Measurements from ENCODE around the gene HIRIP3.

The HIRIP3 gene

DNA sequence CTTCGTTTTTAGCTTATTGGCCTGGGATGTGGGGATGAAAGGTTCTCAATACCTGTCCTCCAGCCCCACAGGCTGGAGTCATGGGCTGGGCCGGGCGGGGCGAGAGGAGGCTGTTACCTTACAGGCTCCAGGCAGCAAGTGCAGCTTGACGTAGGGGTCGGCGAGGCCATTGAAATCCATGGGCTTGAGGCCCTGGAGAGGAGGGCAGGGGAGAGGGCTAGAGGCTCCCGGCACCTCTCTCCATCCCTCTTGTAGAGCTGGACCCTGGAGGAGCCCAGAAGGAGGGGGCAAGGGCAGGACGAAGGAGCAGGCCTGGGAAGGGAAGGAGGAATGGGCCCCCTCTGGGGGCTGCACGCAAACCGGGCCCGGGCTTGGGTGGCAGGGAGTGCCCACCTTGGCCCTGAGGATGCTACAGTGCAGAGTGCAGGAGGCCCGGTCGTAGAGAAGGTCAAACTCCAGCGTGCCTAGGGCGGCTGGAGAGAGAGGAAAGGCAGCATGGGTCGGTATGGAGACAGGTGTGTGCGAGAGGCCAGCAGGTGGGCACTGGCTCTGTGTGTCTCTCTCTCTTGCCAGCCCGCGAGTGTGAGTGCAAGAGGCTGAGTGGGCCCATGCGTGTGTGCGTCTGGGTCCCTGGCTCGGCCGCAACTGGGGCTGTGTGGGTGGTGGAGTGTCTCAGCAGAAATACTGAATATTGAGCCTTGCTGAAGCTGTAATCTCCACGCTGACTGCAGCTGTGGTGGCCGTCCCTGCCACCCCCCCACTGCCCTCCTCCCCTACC, 13.9 kb upstream of the HIRIP3 start:
- no peak for TF ChIP-seq ZNF274 (IDR thresholded peaks at IDR 0.05; ENCODE audit: low read depth, low read length)
- no peak overlapping the region for H3K4me3 ChIP-seq (ENCODE audit: low read length)

DNA sequence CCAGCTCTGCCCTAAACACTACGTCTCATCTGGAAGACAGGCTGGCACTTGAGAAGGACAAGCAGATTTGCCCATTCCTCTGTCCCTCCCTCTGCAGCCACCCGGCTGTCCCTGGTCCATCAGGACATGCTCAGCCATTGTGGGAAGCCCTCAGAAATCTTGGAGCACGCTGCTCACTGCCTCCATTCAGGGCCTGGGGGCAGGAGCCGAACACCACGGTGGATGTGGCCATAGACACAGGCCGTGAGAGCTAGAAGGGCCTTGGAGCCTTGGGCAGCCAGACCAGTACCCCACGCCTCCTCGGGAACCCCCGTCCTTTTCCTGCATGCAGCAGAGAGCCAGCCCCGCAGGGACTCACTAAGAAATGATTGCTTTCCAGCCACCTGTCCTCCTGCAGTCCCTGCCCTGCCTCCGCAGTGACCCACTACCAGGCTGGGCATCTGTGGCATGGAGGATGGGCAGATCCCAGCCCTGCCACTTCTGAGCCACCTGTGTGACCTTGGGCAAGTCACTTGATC, 12.0 kb upstream of the HIRIP3 start:
- no peak for TF ChIP-seq ZNF274 (IDR thresholded peaks at IDR 0.05; ENCODE audit: low read depth, low read length)
- H3K4me3 ChIP-seq (ENCODE audit: low read length) = no peak overlapping the region

DNA sequence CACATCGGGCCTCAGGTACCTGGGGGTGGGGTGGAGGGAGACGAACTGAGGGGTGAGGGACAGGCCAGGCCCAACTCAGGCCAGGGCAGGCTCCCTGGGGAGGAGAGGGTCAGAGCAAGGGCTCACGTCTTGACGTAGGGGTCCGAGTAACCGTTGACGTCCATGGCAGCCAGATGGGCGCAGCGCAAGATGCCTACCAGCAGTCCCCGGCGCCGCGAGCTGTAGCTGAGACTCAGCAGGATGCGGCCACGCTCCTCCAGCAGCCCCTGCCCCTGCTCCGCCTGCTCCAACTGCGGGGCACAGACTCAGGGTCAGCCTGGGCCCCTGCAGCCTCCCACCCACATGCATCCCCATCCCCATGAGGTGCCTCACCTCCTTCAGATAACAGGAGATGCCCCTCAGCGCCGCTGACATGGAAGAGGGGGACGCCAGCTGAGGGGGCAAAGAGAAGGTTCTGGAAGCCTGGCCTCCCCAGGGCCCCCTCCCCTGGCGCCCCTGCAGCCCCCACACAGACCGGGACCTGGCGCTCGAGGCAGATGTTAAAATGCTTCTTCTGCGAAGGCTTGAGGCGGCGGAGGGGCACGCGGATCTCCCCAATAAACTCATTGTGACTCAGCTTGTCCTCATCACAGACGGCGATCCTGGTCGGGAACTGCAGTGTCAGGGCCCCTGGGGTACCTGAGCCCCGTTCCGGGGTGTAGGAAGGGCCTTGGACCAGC, 11.4 kb upstream of the HIRIP3 start:
- H3K4me3 ChIP-seq (ENCODE audit: low read length) = no peak overlapping the region
- no peak for TF ChIP-seq ZNF274 (IDR thresholded peaks at IDR 0.05; ENCODE audit: low read depth, low read length)

DNA sequence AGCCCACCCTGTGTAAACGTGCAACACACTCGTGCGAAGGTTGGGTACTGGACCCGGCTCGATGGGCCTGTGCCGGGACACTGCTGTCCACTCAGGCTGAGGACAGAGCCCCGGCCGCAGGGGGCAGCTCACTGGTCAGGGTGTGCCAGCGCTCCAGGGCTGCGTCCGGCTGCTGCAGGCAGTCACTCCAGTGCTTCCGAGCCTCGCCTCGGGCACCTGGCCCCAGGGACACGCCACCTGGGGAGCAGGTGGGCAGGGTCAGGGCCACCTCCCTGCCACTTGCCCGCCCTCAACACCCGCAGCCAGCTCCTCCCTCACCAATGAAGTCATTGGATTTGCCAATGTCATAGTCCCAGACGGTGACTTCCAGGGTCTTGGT, 10.7 kb upstream of the HIRIP3 start:
- TF ChIP-seq ZNF274 (IDR thresholded peaks at IDR 0.05; ENCODE audit: low read depth, low read length) = no peak
- H3K4me3 ChIP-seq (ENCODE audit: low read length) = no peak overlapping the region

DNA sequence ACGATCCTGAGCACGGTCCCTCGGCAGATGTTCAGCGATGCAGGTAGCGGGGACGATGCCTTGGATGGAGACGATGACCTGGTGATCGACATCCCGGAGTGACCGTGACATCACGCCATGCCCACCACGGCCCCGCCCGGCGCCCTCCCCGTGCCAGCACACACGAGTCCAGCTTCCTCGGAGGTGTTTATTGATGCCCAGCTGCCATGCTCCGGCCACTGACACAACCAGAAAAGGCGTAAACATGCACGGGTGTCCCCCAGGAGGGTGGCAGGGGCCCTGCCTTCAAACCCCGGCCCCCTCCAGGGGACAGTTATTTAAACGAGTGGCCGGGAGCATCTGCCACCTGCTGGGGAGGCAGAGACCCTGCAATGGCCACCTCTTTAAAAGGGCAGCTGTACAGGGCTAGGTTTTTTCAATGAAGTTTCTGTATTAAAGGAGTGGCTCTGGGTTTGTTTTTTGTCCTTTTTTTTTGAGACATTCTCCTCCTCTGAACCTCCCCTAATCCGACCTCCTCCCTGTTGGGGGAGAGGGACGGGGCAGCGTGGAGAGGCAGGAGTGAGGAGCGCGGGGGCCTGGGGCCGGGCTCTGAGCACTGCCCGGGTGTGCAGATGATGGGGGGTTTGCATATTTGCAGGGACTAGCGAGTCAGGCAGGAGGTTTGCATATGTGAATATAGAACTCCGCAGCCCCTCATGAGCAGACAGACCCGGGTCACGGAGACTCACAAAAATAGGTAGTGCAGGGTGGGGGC, 10.1 kb upstream of the HIRIP3 start:
- no peak overlapping the region for H3K4me3 ChIP-seq (ENCODE audit: low read length)
- TF ChIP-seq ZNF274 (IDR thresholded peaks at IDR 0.05; ENCODE audit: low read depth, low read length) = no peak

DNA sequence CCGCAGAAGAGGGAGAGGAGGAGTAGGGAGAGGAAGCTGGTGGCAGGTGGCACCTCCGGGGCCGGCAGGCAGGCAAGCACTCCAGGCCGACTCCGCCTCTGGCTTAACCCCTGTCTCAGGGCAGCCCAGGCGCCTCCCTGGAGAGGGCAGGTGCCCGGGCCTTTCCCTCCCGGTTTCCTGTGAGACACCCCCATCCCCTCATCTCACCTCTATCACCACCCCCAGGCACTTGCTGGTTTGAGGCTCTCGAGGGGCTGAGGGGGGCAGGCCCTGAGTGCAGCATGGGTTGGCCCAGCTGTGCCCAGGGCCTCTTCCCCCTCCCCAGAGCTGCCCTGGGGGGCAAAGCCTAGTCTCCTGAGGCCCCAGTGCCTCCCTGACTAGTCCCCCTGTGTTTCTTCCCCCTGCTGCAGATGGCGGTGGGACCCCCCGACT, 9.4 kb upstream of the HIRIP3 start:
- TF ChIP-seq ZNF274 (IDR thresholded peaks at IDR 0.05; ENCODE audit: low read depth, low read length) = no peak
- no peak overlapping the region for H3K4me3 ChIP-seq (ENCODE audit: low read length)

DNA sequence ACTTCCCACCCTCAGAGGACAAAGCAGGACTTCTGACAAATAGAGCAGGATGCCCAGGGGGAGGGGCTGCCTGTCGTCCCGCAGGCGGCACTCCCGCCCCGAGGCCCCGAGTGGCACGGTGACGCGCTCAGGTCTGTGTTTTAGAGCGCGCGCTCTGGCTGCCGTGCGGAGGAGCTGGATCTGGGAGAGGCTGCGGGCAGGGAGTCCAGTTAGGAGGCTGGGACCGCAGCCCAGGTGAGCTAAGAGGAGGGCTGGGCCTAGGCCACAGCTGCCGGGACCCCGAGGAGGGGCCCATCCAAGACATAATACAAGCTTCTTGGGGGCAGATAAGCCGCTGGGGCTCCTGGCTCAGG, 9.0 kb upstream of the HIRIP3 start:
- no peak for TF ChIP-seq ZNF274 (IDR thresholded peaks at IDR 0.05; ENCODE audit: low read depth, low read length)
- no peak overlapping the region for H3K4me3 ChIP-seq (ENCODE audit: low read length)

DNA sequence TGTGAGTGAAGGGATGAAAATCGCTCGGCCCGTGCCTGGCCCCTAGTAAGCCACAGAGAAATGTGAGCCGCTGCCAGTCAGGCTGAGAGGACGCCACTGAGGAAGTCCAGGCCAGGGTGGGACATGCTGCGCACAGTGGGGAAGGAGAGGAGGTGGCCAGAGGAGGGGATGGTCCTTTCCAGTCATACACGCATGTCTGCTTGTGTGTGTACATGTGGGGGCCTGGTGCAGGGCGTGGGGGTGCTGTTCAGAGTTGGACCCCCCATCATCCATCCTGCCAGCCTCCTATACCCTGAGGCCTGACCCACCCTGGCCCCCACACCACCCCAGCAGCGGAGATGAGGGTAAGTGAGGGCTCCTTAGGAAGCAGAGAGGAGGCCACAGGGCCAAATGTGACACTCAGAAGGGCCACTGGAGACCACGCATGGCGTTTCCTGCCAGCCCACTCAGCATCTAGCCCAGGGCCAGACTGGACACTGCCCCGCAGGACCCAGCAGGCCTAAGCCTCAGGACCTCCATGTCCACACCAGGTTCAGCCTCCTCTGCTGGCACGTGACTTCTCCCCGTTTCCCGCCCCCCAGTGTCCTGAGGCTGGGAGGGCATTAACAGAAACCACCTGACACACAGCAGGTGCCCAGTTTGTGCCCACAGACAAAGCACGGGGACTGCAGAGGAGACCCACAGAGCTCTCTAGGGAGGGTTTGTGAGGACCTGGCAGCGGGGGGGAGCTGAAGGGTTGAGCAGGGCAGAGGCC, 8.4 kb upstream of the HIRIP3 start:
- TF ChIP-seq ZNF274 (IDR thresholded peaks at IDR 0.05; ENCODE audit: low read depth, low read length) = no peak
- H3K4me3 ChIP-seq (ENCODE audit: low read length) = no peak overlapping the region

DNA sequence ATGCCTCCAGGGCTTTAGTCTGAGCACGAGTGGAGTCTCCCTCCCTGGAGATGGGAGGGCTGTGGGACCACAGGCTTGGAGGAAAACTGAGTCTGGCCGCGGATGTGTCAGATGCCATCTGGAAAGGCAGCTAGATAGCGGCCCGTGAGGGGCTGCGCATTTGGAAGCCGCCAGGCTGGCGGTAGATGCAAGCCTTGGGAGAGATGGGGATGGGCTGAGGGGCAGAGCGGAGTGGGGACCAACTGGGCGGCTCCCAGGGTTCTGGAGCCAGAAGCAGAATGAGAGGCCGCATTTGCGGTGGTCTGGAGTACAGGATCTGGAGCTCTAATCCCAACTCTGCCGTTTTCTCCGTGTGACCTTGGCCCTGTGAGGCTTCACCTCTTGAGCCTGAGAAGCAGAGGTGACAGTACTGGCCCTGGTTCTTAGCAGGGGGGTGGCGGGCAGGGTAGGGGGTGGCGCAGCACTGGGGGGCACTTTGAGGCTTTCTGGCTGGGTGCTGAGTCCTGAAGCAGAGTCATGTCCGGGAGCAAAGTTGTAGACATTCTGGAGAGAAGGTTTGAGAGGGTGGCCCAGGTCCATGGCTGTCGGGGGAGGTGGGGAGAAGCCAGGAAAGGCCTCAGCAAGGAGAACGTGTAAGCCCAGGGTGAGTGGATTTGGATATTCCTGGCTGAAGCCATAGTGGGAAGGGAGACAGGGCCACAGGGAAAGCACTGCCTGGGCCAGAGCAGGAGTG, 7.4 kb upstream of the HIRIP3 start:
- TF ChIP-seq ZNF274 (IDR thresholded peaks at IDR 0.05; ENCODE audit: low read depth, low read length) = no peak
- H3K4me3 ChIP-seq (ENCODE audit: low read length) = no peak overlapping the region

DNA sequence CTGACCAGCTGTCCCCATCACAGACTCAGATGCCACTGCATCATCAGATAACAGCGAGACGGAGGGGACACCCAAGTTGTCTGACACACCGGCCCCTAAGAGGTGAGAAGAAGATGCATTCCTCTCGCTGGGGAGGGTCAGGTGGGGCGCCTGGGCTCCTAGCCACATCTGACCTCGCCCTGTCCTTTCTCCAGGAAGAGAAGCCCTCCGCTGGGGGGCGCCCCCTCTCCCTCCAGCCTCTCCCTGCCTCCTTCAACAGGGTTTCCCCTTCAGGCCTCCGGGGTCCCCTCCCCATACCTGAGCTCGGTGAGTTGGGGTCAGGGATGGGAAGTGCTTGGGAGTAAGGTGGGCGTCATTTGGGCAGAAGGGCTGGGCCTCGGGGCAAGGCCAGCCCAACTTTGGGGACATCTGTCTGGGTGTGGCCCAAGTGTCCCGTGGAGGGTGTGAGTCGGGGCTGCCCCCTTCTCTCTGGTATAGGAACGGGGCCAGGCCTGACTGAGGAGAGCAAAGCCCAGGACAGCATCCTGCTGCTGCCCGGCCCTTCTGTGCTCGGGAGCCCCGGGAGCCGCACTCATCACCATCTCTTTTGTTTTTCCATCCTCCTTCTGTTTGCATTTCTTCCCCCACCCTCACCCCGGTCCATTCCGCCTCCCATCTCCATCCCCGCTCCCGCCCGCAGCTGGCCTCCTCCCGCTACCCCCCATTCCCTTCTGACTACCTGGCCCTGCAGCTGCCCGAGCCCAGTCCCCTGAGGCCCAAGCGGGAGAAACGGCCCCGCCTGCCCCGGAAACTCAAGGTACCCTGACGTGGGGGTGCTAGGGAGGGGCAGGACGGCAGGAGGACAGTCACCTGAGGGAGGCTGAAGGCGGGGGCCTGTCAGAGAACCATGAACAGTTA, 5.6 kb upstream of the HIRIP3 start:
- no peak for TF ChIP-seq ZNF274 (IDR thresholded peaks at IDR 0.05; ENCODE audit: low read depth, low read length)
- H3K4me3 ChIP-seq (ENCODE audit: low read length) = no peak overlapping the region

DNA sequence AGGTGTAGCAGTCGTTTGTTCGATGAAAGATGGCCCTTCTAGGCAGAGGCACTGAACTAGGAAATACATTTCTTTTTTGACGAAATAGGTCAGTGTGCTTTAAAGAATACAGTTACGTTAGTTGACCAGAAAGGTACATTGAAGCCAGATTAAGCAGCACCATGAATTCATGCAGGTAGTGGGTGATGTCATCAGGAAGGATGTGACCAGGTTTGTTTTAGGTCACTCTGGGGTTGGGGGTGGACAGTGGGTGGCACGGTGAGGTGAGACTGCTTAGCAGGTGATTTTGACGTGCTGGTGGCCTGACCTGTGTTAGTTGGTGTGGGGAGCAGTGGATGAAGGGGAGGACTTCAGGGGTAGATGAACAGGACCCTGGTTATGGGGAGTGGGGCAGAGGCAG, 4.2 kb upstream of the HIRIP3 start:
- no peak for TF ChIP-seq ZNF274 (IDR thresholded peaks at IDR 0.05; ENCODE audit: low read depth, low read length)
- H3K4me3 ChIP-seq (ENCODE audit: low read length) = no peak overlapping the region

DNA sequence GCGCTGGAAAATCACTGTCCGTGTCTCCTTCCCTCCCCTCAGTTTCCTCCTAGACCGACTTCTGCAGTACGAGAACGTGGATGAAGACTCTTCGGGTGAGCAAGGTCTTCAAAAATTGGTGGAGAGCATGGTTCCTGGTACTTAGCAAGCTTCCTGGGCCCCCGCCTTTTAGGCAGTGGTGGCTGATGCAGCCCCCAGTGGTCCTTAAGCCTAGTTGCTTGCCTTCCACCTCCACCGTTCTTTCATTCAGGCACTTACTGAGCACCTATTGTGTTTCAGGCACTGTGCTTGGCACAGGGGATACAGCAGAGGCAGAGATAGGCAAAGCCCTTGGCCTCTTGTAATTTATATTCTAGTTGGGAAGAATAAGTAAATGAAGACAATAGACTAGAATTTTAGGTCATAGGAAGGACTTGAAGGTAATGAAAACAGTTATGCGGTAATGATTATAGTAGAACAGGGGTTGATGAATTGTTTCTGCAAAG, 1.4 kb upstream of the HIRIP3 start:
- H3K4me3 ChIP-seq (ENCODE audit: low read length) = peak overlapping the region; percentile 81
- no peak for TF ChIP-seq ZNF274 (IDR thresholded peaks at IDR 0.05; ENCODE audit: low read depth, low read length)
